Measurements from ENCODE around the gene MOSMO.

- TF ChIP-seq, protein P1, sequence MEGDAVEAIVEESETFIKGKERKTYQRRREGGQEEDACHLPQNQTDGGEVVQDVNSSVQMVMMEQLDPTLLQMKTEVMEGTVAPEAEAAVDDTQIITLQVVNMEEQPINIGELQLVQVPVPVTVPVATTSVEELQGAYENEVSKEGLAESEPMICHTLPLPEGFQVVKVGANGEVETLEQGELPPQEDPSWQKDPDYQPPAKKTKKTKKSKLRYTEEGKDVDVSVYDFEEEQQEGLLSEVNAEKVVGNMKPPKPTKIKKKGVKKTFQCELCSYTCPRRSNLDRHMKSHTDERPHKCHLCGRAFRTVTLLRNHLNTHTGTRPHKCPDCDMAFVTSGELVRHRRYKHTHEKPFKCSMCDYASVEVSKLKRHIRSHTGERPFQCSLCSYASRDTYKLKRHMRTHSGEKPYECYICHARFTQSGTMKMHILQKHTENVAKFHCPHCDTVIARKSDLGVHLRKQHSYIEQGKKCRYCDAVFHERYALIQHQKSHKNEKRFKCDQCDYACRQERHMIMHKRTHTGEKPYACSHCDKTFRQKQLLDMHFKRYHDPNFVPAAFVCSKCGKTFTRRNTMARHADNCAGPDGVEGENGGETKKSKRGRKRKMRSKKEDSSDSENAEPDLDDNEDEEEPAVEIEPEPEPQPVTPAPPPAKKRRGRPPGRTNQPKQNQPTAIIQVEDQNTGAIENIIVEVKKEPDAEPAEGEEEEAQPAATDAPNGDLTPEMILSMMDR (IDR thresholded peaks at IDR 0.05): no peak
- TF ChIP-seq POLR2A (IDR thresholded peaks at IDR 0.05): no peak
- no peak for TF ChIP-seq POLR2AphosphoS5 (IDR thresholded peaks at IDR 0.05; ENCODE audit: insufficient read depth in 1 of 2, low read depth in 1 of 2)
Observed at GRCh38 chr16:22124583-22125284, 116.8 kb downstream of the MOSMO start.

Measured in vagina (tissue), 2 donors.